WTC11 (cell line): ENCODE data around the gene SRR.

Experiments
- ARID4B ChIP-seq: sonication (generic); formaldehyde crosslinking; IDR thresholded peaks from 2 replicates; pipeline ENCODE4 v1.8.0; 2023; ENCODE audit warnings: missing genetic modification reagents, mild to moderate bottlenecking, borderline replicate concordance
- E2F1 ChIP-seq: sonication (generic); formaldehyde crosslinking; IDR thresholded peaks from 2 replicates; pipeline ENCODE4 v1.8.0; 2022; ENCODE audit warnings: mild to moderate bottlenecking, missing genetic modification reagents
- MYBL2 ChIP-seq: sonication (generic); formaldehyde crosslinking; IDR thresholded peaks from 2 replicates; pipeline ENCODE4 v1.8.1; 2023; ENCODE audit warnings: mild to moderate bottlenecking, moderate library complexity, missing genetic modification reagents
- SMAD3 ChIP-seq: sonication (generic); formaldehyde crosslinking; IDR thresholded peaks from 2 replicates; pipeline ENCODE4 v1.8.0; 2022; ENCODE audit warnings: missing genetic modification reagents, mild to moderate bottlenecking, borderline replicate concordance
- ZNF121 ChIP-seq: sonication (generic); formaldehyde crosslinking; IDR thresholded peaks from 2 replicates; pipeline ENCODE4 v1.8.0; 2023; ENCODE audit warnings: missing genetic modification reagents
- ZNF425 ChIP-seq: fragments of 250-450 bp; sonication (Bioruptor Pico); conservative IDR thresholded peaks from 2 replicates; pipeline ENCODE4 v1.9.0; 2021; ENCODE audit warnings: mild to moderate bottlenecking
- ZNF512 ChIP-seq: sonication (generic); formaldehyde crosslinking; IDR thresholded peaks from 2 replicates; pipeline ENCODE4 v1.8.1; 2022; ENCODE audit warnings: missing genetic modification reagents, borderline replicate concordance
- TF ChIP-seq, protein P1 (sequence below): sonication (generic); formaldehyde crosslinking; IDR thresholded peaks from 2 replicates; pipeline ENCODE4 v1.8.0; 2022; ENCODE audit warnings: mild to moderate bottlenecking, missing genetic modification reagents
- TF ChIP-seq, protein P2 (sequence below): sonication (generic); formaldehyde crosslinking; IDR thresholded peaks from 2 replicates; pipeline ENCODE4 v1.8.1; 2022; ENCODE audit warnings: low read depth, missing genetic modification reagents, borderline replicate concordance
- TF ChIP-seq, protein P3 (sequence below): fragments of 200-600 bp; IDR thresholded peaks from 2 replicates; pipeline ENCODE4 v1.8.0; 2022; ENCODE audit warnings: antibody characterized with exemption
- TF ChIP-seq, protein P4 (sequence below): sonication (generic); formaldehyde crosslinking; IDR thresholded peaks from 2 replicates; pipeline ENCODE4 v1.8.1; 2023; ENCODE audit warnings: mild to moderate bottlenecking, missing genetic modification reagents
- TF ChIP-seq, protein P5 (sequence below): sonication (generic); formaldehyde crosslinking; conservative IDR thresholded peaks from 2 replicates; pipeline ENCODE4 v1.8.1; 2022; ENCODE audit warnings: mild to moderate bottlenecking, missing genetic modification reagents

DNA sequence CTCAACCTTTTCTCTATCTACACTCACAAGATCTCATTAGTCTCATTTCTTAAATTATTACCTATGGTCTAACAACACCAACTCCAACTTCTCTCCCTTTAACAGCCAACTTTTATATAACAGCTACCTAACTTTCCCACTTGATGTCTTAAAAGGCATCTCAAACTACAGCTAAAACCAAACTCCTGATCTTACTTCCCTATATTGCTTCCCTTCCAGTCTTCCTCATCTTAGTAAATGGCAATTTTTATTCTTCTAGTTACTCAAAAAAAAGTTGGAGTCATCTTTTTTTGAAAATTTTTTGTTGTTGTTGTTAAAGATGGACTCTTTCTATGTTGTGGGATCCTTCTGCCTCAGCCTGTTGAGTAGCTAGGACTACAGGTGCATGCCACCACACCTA is 15.3 kb downstream of the SRR start:
- TF ChIP-seq SMAD3 (CRISPR knock-in tag): no peak
- TF ChIP-seq, protein P1, sequence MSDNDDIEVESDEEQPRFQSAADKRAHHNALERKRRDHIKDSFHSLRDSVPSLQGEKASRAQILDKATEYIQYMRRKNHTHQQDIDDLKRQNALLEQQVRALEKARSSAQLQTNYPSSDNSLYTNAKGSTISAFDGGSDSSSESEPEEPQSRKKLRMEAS (CRISPR knock-in tag): no peak
- TF ChIP-seq, protein P2, sequence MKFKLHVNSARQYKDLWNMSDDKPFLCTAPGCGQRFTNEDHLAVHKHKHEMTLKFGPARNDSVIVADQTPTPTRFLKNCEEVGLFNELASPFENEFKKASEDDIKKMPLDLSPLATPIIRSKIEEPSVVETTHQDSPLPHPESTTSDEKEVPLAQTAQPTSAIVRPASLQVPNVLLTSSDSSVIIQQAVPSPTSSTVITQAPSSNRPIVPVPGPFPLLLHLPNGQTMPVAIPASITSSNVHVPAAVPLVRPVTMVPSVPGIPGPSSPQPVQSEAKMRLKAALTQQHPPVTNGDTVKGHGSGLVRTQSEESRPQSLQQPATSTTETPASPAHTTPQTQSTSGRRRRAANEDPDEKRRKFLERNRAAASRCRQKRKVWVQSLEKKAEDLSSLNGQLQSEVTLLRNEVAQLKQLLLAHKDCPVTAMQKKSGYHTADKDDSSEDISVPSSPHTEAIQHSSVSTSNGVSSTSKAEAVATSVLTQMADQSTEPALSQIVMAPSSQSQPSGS (CRISPR knock-in tag): no peak
- TF ChIP-seq, protein P3, sequence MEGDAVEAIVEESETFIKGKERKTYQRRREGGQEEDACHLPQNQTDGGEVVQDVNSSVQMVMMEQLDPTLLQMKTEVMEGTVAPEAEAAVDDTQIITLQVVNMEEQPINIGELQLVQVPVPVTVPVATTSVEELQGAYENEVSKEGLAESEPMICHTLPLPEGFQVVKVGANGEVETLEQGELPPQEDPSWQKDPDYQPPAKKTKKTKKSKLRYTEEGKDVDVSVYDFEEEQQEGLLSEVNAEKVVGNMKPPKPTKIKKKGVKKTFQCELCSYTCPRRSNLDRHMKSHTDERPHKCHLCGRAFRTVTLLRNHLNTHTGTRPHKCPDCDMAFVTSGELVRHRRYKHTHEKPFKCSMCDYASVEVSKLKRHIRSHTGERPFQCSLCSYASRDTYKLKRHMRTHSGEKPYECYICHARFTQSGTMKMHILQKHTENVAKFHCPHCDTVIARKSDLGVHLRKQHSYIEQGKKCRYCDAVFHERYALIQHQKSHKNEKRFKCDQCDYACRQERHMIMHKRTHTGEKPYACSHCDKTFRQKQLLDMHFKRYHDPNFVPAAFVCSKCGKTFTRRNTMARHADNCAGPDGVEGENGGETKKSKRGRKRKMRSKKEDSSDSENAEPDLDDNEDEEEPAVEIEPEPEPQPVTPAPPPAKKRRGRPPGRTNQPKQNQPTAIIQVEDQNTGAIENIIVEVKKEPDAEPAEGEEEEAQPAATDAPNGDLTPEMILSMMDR: no peak
- TF ChIP-seq ZNF425: no peak
- no peak for TF ChIP-seq ARID4B (CRISPR knock-in tag)
- TF ChIP-seq E2F1 (CRISPR knock-in tag): no peak
- TF ChIP-seq MYBL2 (CRISPR knock-in tag): no peak
- TF ChIP-seq, protein P4, sequence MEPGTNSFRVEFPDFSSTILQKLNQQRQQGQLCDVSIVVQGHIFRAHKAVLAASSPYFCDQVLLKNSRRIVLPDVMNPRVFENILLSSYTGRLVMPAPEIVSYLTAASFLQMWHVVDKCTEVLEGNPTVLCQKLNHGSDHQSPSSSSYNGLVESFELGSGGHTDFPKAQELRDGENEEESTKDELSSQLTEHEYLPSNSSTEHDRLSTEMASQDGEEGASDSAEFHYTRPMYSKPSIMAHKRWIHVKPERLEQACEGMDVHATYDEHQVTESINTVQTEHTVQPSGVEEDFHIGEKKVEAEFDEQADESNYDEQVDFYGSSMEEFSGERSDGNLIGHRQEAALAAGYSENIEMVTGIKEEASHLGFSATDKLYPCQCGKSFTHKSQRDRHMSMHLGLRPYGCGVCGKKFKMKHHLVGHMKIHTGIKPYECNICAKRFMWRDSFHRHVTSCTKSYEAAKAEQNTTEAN: no peak
- no peak for TF ChIP-seq ZNF121
- TF ChIP-seq, protein P5, sequence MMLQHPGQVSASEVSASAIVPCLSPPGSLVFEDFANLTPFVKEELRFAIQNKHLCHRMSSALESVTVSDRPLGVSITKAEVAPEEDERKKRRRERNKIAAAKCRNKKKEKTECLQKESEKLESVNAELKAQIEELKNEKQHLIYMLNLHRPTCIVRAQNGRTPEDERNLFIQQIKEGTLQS: no peak
- no peak for TF ChIP-seq ZNF512 (CRISPR knock-in tag)
